H9 (cell line): ENCODE measurements around the gene DACT3. TPM values are rescaled to one million over a fixed set of nuclear protein-coding genes. Genes with fewer than 3 reads are reported as not detected.

Source experiments
- DNase-seq: peaks from one replicate; pipeline ENCODE4 v3.0.0-alpha.2; 2017
- H2AFZ ChIP-seq: one replicate; pipeline ENCODE4 v1.6.1; 2013; ENCODE audit warnings: mild to moderate bottlenecking, low read length, control low read depth, moderate library complexity
- H2AK5ac ChIP-seq: 2 replicates; pipeline ENCODE4 v1.6.1; 2013; ENCODE audit warnings: low read length, control low read depth, mixed read lengths; ENCODE audit not compliant: insufficient read length
- H2BK120ac ChIP-seq: one replicate; pipeline ENCODE4 v1.6.1; 2013; ENCODE audit warnings: low read depth, mild to moderate bottlenecking, low read length, control low read depth, inconsistent platforms; ENCODE audit not compliant: poor library complexity, severe bottlenecking
- H2BK12ac ChIP-seq: 2 replicates; pipeline ENCODE4 v1.6.1; 2013; ENCODE audit warnings: low read length, control low read depth, mixed read lengths, low read depth; ENCODE audit not compliant: insufficient read length
- H2BK15ac ChIP-seq: 2 replicates; pipeline ENCODE4 v1.6.1; 2013; ENCODE audit warnings: low read depth, low read length, control low read depth
- H2BK20ac ChIP-seq: one replicate; pipeline ENCODE4 v1.6.1; 2013; ENCODE audit warnings: low read depth, mild to moderate bottlenecking, low read length, control low read depth, inconsistent platforms; ENCODE audit not compliant: poor library complexity, severe bottlenecking
- H2BK5ac ChIP-seq: 2 replicates; pipeline ENCODE4 v1.6.1; 2013; ENCODE audit warnings: low read length, control low read depth, mixed read lengths; ENCODE audit not compliant: insufficient read length
- H3K14ac ChIP-seq: 2 replicates; pipeline ENCODE4 v1.6.1; 2013; ENCODE audit warnings: low read length, control low read depth; ENCODE audit not compliant: insufficient read depth
- H3K18ac ChIP-seq: 2 replicates; pipeline ENCODE4 v1.6.1; 2013; ENCODE audit warnings: low read depth, mild to moderate bottlenecking, mixed read lengths, low read length, control low read depth; ENCODE audit not compliant: insufficient read length
- H3K23ac ChIP-seq: 2 replicates; pipeline ENCODE4 v1.6.1; 2013; ENCODE audit warnings: low read length, control low read depth, mixed read lengths, low read depth; ENCODE audit not compliant: insufficient read length
- H3K23me2 ChIP-seq: 2 replicates; pipeline ENCODE4 v1.6.1; 2013; ENCODE audit warnings: low read depth, mild to moderate bottlenecking, mixed read lengths, low read length, control low read depth; ENCODE audit not compliant: insufficient read length, poor library complexity, severe bottlenecking
- H3K27ac ChIP-seq: 2 replicates; pipeline ENCODE4 v1.5.1; 2013; ENCODE audit warnings: low read length, control low read depth, mixed read lengths, low read depth; ENCODE audit not compliant: insufficient read length
- H3K27me3 ChIP-seq: 2 replicates; pipeline ENCODE4 v1.6.1; 2013; ENCODE audit warnings: low read length, control low read depth, inconsistent platforms; ENCODE audit not compliant: insufficient read depth
- H3K4ac ChIP-seq: 2 replicates; pipeline ENCODE4 v1.6.1; 2013; ENCODE audit warnings: low read depth, mild to moderate bottlenecking, control low read depth, inconsistent platforms, low read length, moderate library complexity
- H3K4me1 ChIP-seq: 2 replicates; pipeline ENCODE4 v1.6.1; 2013; ENCODE audit warnings: low read length, control low read depth, inconsistent platforms; ENCODE audit not compliant: insufficient read depth
- H3K4me2 ChIP-seq: 2 replicates; pipeline ENCODE4 v1.6.1; 2013; ENCODE audit warnings: low read length, control low read depth, mixed read lengths; ENCODE audit not compliant: insufficient read length, insufficient read depth
- H3K56ac ChIP-seq: 2 replicates; pipeline ENCODE4 v1.6.1; 2013; ENCODE audit warnings: low read depth, mild to moderate bottlenecking, mixed read lengths, low read length, control low read depth; ENCODE audit not compliant: insufficient read length
- H3K79me1 ChIP-seq: 2 replicates; pipeline ENCODE4 v1.6.1; 2013; ENCODE audit warnings: low read depth, mild to moderate bottlenecking, moderate library complexity, low read length, control low read depth, inconsistent platforms; ENCODE audit not compliant: insufficient read depth, poor library complexity, severe bottlenecking
- H3K79me2 ChIP-seq: 2 replicates; pipeline ENCODE4 v1.6.1; 2013; ENCODE audit warnings: low read length, control low read depth, inconsistent platforms; ENCODE audit not compliant: insufficient read depth
- H3K9ac ChIP-seq: 2 replicates; pipeline ENCODE4 v1.6.1; 2013; ENCODE audit warnings: low read length, control low read depth, mixed read lengths; ENCODE audit not compliant: insufficient read length; ENCODE audit errors: extremely low read depth
- H3K9me3 ChIP-seq: one replicate; pipeline ENCODE4 v1.6.1; 2013; ENCODE audit warnings: low read depth, low read length, inconsistent platforms; ENCODE audit not compliant: control insufficient read depth
- H3T11ph ChIP-seq: one replicate; pipeline ENCODE4 v1.6.1; 2013; ENCODE audit warnings: mild to moderate bottlenecking, low read length, control low read depth, inconsistent platforms
- H4K20me1 ChIP-seq: one replicate; pipeline ENCODE4 v1.6.1; 2013; ENCODE audit not compliant: control insufficient read depth, insufficient read length, insufficient read depth
- H4K5ac ChIP-seq: 2 replicates; pipeline ENCODE4 v1.6.1; 2013; ENCODE audit warnings: low read depth, mild to moderate bottlenecking, mixed read lengths, low read length, control low read depth; ENCODE audit not compliant: insufficient read length
- H4K8ac ChIP-seq: replicated peaks from 2 replicates; pipeline ENCODE4 v1.6.1; 2013; ENCODE audit warnings: low read length, control low read depth, mixed read lengths, low read depth; ENCODE audit not compliant: insufficient read length
- H4K91ac ChIP-seq: 2 replicates; pipeline ENCODE4 v1.6.1; 2013; ENCODE audit warnings: low read depth, mild to moderate bottlenecking, moderate library complexity, mixed read lengths, low read length, control low read depth; ENCODE audit not compliant: insufficient read length
- H3K27ac Mint-ChIP-seq, 3 experiments: 2 replicates in 2 of 3; 3 replicates in 1 of 3; pipeline ENCODE4 v1.8.0; 2020 to 2021; ENCODE audit warnings: mixed read lengths in 3 of 3, mild to moderate bottlenecking in 1 of 3, moderate library complexity in 1 of 3
- H3K27me3 Mint-ChIP-seq: 2 replicates; pipeline ENCODE4 v1.8.0; 2021; ENCODE audit warnings: low read depth, mild to moderate bottlenecking, moderate library complexity, mixed read lengths
- H3K36me3 Mint-ChIP-seq, 3 experiments: 2 replicates in 2 of 3; 3 replicates in 1 of 3; pipeline ENCODE4 v1.8.0; 2020 to 2021; ENCODE audit warnings: low read depth in 3 of 3, mixed read lengths in 3 of 3; ENCODE audit not compliant: insufficient read depth in 1 of 3
- H3K4me1 Mint-ChIP-seq, 2 experiments: 2 replicates each; pipeline ENCODE4 v1.8.0; 2020; ENCODE audit warnings: mixed read lengths in 2 of 2
- H3K4me3 Mint-ChIP-seq, 2 experiments: 2 replicates in 1 of 2; 3 replicates in 1 of 2; pipeline ENCODE4 v1.8.0; 2020 to 2021; ENCODE audit warnings: mild to moderate bottlenecking in 2 of 2, mixed read lengths in 2 of 2, moderate library complexity in 1 of 2
- H3K9me3 Mint-ChIP-seq, 2 experiments: 2 replicates in 1 of 2; 3 replicates in 1 of 2; pipeline ENCODE4 v1.8.0; 2020; ENCODE audit warnings: mild to moderate bottlenecking in 2 of 2, mixed read lengths in 2 of 2, moderate library complexity in 1 of 2
- CTCF ChIP-seq: fragments of 200-600 bp; sonication (generic); conservative IDR thresholded peaks from 3 replicates; pipeline ENCODE4 v1.8.0; 2021; ENCODE audit warnings: antibody characterized with exemption, mild to moderate bottlenecking
- WGBS: extraction: QIAGEN DNeasy Blood & Tissue Kit; methylation state at CpG from one replicate; pipeline ENCODE4 v1.1.7; 2013; ENCODE audit warnings: missing lambda C conversion rate, low lambda C conversion rate, mixed read lengths; ENCODE audit not compliant: insufficient read length; ENCODE audit errors: extremely low coverage; 5-methylcytosine and 5-hydroxymethylcytosine counted together
- total RNA-seq: library from RNA; stranded (reverse); gene quantifications from 2 replicates; pipeline ENCODE4 v1.2.1, GENCODE V29; 2021

The DACT3 gene
- total RNA-seq, 1 experiment from 2014 or later, result 0.87 TPM

- Histone ChIP-seq H3K9ac (no peak overlapping the region), H3K18ac (no peak overlapping the region), H2BK5ac (no peak overlapping the region), H4K20me1 (no peaks in the 10 kb centered on the region), H3K23me2 (no peaks in the 10 kb centered on the region), H3K27ac (no peak overlapping the region), H3K79me1 (no peaks in the 10 kb centered on the region), H2AK5ac (no peak overlapping the region), H4K5ac (no peak overlapping the region), H2BK120ac (no peak overlapping the region), H2AFZ (no peak overlapping the region), H3K27me3 (no peaks in the 10 kb centered on the region), H2BK12ac (no peak overlapping the region), H3K79me2 (no peaks in the 10 kb centered on the region), H2BK15ac (no peak overlapping the region), H3K56ac (no peak overlapping the region), H4K91ac (no peak overlapping the region), H4K8ac (no peak overlapping the region), H3K4me2 (no peak overlapping the region), H3K14ac (no peak overlapping the region), H3K4ac (no peak overlapping the region), H3K4me1 (no peaks in the 10 kb centered on the region; the same call in 1 of the 2 replicates), H2BK20ac (no peak overlapping the region), H3T11ph (no peak overlapping the region), H3K9me3 (no peaks in the 10 kb centered on the region), H3K23ac (no peak overlapping the region)
- Mint-ChIP-seq H3K36me3 (peaks cover 6 to 16% (median 11%) of the 10 kb centered on the region in 3 experiments; a peak in 5 of 7 replicates), H3K27ac (0 out of 7 replicates have a peak overlapping the region, but pooled peaks of 1 of the 3 experiments have one; percentile 40), H3K4me3 (peak overlapping the region in 1 of 2 experiments; percentile 57; a peak in 2 of 5 replicates), H3K9me3 (no peaks in the 10 kb centered on the region), H3K4me1 (peaks cover 11 to 14% of the 10 kb centered on the region in 2 experiments; a peak in 3 of 4 replicates), H3K27me3 (peaks cover 8% of the 10 kb centered on the region)
- DNase-seq, result peak; percentile 89
- TF ChIP-seq CTCF, result peak; percentile 92
- WGBS, result no CpG with 5 or more reads among the region's 12 CpGs
Measured at GRCh38 chr19:46614114-46614722, 46.8 kb downstream of the DACT3 start.
